ENCODE data around the gene CD151. TPM values are rescaled to one million over a fixed set of nuclear protein-coding genes. Genes with fewer than 3 reads are reported as not detected.

Gene CD151
- total RNA-seq, 2 experiments from 2014 or later, result 45.9 to 46.5 TPM

- Mint-ChIP-seq H3K4me3 (no peak overlapping the region), H3K9me3 (no peaks in the 10 kb centered on the region), H3K4me1 (ENCODE audit: low read depth) (peaks cover 19% of the 10 kb centered on the region), H3K27me3 (no peaks in the 10 kb centered on the region), H3K27ac (no peak overlapping the region), H3K36me3 (ENCODE audit: low read depth) (peaks cover 15% of the 10 kb centered on the region)
- ChIA-PET CTCF (no interaction called here), POLR2A (interaction anchor here (0.5 to 2.1 kb wide), 5 partner anchors 8 to 44 kb away, joined by 3 to 10 read pairs (median 3); partner anchors contain the start of gene TALDO1)
- intact Hi-C loops (cut with micrococcal nuclease), result no loop called here
- ATAC-seq, result no peak
- TF ChIP-seq, protein P1, sequence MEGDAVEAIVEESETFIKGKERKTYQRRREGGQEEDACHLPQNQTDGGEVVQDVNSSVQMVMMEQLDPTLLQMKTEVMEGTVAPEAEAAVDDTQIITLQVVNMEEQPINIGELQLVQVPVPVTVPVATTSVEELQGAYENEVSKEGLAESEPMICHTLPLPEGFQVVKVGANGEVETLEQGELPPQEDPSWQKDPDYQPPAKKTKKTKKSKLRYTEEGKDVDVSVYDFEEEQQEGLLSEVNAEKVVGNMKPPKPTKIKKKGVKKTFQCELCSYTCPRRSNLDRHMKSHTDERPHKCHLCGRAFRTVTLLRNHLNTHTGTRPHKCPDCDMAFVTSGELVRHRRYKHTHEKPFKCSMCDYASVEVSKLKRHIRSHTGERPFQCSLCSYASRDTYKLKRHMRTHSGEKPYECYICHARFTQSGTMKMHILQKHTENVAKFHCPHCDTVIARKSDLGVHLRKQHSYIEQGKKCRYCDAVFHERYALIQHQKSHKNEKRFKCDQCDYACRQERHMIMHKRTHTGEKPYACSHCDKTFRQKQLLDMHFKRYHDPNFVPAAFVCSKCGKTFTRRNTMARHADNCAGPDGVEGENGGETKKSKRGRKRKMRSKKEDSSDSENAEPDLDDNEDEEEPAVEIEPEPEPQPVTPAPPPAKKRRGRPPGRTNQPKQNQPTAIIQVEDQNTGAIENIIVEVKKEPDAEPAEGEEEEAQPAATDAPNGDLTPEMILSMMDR (IDR thresholded peaks at IDR 0.05), result no peak
- no peak for DNase-seq
Measured at GRCh38 chr11:791658-792534, 40.9 kb upstream of the CD151 start.

- CTCF ChIA-PET, result no interaction called here
- no peak for ATAC-seq
Measured at GRCh38 chr11:792535-792821, 40.3 kb upstream of the CD151 start.

DNA sequence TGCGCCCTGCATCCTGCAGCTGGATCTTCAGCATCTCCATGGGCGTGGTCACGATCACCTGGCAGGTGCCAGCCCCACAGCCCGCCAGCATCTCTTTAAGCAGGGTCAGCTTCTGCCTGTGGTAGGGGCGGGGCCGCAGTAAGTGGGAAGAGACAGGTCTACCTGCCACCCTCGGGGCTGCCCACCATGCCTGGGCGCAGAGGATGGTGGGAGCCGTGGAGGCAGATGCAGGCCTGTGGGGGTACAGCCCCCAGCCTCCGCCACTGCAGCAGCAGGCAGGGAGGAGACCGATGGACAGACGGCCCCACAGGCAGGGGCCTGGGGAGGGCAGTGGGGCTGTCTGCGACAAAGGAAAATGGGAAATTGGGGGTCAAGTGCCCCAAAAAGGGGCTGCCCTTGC lies 39.9 kb upstream of the CD151 start:
- ChIA-PET POLR2A (interaction anchor here (1.5 to 1.6 kb wide), 2 partner anchors 13 to 17 kb away, joined by 3 to 5 read pairs; no protein-coding TSS in a partner anchor), CTCF (no interaction called here)
- no peak overlapping the region for H3K4me3 Mint-ChIP-seq
- peaks cover 15% of the 10 kb centered on the region for H3K36me3 Mint-ChIP-seq (ENCODE audit: low read depth)
- DNase-seq (no peak), ATAC-seq (no peak)
- H3K27me3 Mint-ChIP-seq, result no peaks in the 10 kb centered on the region
- no peak overlapping the region for H3K27ac Mint-ChIP-seq
- peaks cover 19% of the 10 kb centered on the region for H3K4me1 Mint-ChIP-seq (ENCODE audit: low read depth)
- H3K9me3 Mint-ChIP-seq, result no peaks in the 10 kb centered on the region
- intact Hi-C loops (cut with micrococcal nuclease), result no loop called here
- TF ChIP-seq, protein P1 (IDR thresholded peaks at IDR 0.05), result no peak

More at GRCh38 chr11:792535-792821, 40.3 kb upstream of the CD151 start:
- Mint-ChIP-seq H3K36me3 (ENCODE audit: low read depth) (peaks cover 15% of the 10 kb centered on the region), H3K4me1 (ENCODE audit: low read depth) (peaks cover 21% of the 10 kb centered on the region), H3K9me3 (no peaks in the 10 kb centered on the region), H3K27ac (no peak overlapping the region), H3K27me3 (no peaks in the 10 kb centered on the region), H3K4me3 (no peak overlapping the region)
- TF ChIP-seq, protein P1 (IDR thresholded peaks at IDR 0.05), result no peak
- POLR2A ChIA-PET, result interaction anchor here (1.5 kb wide), 1 partner anchor 13 kb away, joined by 3 read pairs; no protein-coding TSS in a partner anchor
- intact Hi-C loops (cut with micrococcal nuclease), result no loop called here
- no peak for DNase-seq

DNA sequence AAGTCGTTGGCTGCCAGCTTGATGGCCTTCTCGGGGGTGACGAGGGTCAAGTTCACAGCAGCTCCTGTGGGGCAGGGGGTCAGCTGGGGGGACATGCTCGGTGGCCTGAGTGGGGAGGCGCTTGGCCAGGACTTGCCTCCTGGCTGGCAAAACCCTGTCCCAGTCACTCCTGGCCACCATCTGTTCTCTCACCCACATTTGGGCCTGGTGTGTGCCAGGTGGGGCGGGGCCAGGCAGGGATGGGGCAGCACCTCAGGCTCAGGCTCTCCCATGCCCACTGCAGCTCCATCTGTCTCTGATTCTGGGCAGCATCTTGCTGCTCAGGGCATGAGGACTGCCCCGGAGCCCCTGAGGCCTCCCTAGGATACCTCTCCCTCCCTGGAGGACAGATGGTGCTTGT lies 39.2 kb upstream of the CD151 start:
- intact Hi-C loops (cut with micrococcal nuclease), result no loop called here
- peak overlapping the region; percentile 37 for H3K4me3 Mint-ChIP-seq
- no peak for DNase-seq
- H3K4me1 Mint-ChIP-seq (ENCODE audit: low read depth), result peaks cover 14% of the 10 kb centered on the region
- ATAC-seq, result no peak
- peaks cover 15% of the 10 kb centered on the region for H3K36me3 Mint-ChIP-seq (ENCODE audit: low read depth)
- no peaks in the 10 kb centered on the region for H3K27me3 Mint-ChIP-seq
- ChIA-PET CTCF (interaction anchor here (1.4 kb wide), 1 partner anchor 18 kb away, joined by 3 read pairs; no protein-coding TSS in a partner anchor), POLR2A (interaction anchor here (1.2 to 1.6 kb wide), 4 partner anchors 11 to 18 kb away, joined by 3 to 5 read pairs (median 4); no protein-coding TSS in a partner anchor)
- TF ChIP-seq, protein P1 (IDR thresholded peaks at IDR 0.05), result no peak
- no peaks in the 10 kb centered on the region for H3K9me3 Mint-ChIP-seq
- H3K27ac Mint-ChIP-seq, result no peak overlapping the region
